ENCODE measurements around the gene ATP2C2.

- TF ChIP-seq CTCF (IDR thresholded peaks at IDR 0.05) (no peak), EZH2 (IDR thresholded peaks at IDR 0.05; ENCODE audit: borderline replicate concordance, insufficient read depth, low read depth, low read length, poor library complexity, severe bottlenecking) (no peak)
Observed at GRCh38 chr16:84509032-84509950, 141.0 kb downstream of the ATP2C2 start.

All from B cell (primary cell).